Measurements from ENCODE around the gene RPS16.

RPS16 gene

DNA sequence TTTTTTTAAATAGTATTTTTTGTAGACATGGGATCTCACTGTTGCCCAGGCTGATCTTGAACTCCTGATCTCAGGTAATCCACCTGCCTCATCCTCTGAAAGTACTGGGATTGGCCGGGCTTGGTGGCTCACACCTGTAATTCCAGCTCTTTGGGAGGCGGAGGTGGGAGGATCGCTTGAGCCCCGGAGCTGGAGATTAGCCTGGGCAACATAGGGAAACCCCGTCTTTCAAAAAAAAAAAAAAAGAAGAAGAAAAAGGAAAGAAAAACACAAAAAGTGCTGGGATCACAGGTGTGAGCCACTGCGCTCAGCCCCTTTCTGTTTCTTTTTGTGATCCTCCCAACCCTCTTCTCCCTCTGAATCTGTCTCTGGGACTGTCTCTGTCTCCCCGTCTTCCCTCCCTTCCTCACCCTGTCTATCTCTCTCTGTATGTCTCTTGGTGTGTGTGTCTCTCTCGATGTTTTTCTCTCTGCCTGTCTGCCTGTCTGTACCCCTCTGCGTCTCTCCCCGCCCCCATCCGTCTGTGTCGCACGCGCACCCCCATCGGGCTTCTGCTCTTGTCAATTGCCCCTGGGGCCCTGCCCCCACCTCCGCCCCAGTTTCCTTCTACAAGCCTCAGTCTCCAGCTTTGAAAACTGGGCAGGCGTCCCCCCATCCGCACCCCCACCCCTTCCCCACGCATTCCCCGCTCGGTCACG, 29.6 kb downstream of the RPS16 start:
- peak in 1 of 2 donors; percentile 89 for DNase-seq

DNA sequence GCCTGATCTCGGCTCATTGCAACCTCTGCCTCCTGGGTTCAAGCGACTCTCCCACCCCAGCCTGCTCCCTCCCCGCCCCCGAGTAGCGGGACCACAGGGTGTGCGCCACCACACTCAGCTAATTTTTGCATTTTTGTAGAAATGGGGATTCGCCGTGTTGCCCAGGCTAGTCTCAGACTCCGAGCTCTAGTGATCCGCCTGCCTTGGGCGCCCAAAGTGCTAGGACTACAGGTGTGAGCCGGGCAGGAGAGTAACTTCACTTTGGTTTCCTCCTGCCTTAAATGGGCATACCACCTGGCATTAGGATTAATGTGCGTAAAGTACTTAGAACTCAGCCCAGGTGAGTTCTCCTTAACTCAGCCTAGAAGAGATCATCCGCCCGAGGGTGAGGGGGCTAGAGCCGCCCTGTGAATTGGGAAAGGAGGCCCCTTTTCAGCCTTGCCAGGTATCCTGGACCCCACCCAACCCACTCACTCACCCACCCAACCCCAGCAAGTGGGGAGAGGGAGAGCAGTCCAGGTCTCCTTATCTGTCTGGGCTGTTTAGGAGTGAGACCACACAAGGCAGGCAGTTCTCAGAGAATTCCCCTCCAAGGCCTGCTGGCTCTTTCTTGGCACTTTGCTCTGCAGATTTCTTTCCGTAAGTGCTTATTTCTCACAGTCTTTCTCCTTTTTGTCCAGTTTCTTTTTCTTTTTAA, 30.3 kb downstream of the RPS16 start:
- no peak for DNase-seq

DNA sequence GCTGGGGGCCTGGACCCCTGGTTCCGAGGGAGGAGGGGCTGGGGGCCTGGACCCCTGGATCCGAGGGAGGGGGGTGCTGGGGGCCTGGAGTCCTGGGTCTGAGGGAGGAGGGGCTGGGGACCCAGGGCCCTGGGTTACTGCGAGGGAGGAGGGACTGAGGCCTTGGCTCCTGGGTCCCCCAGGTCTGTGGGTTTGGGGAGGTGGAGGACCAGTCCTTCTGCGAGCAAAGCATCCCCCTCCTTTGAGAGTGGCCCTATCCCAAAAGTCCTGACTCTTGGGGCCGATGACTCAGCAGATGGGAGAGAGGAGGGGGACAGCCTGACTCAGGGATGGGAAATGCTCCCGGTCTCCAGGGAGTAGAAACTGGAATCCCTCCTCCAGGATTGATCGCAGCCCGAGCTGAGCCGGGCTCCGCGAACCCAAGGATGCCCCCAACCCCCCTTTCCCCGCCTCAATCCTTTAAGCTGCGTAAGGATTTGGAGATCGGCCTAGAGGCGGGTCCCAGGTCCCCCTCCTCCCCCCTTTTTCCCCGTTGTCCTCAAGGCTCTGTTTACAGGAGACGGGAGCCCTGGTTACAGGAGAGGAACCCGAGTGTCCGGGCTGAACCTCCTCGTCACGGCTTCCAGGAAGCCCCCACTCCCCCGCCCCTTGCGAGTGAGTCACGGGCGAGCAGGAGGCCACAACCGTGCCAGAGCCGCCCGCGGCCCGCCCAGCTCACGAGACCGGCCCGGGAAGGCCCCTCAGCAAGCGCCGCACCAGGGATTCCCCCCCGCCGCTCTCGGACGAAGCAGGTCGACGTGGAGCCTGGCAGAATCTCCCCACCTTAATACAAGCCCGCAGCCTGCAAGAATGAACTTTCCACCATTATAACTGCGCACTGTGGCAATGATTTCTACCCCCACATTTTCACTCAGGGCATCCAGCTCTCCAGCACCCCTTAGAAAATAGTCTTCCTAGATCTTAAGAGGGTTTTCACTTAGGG, 32.1 kb downstream of the RPS16 start:
- peak; percentile 86 to 96 for DNase-seq

DNA sequence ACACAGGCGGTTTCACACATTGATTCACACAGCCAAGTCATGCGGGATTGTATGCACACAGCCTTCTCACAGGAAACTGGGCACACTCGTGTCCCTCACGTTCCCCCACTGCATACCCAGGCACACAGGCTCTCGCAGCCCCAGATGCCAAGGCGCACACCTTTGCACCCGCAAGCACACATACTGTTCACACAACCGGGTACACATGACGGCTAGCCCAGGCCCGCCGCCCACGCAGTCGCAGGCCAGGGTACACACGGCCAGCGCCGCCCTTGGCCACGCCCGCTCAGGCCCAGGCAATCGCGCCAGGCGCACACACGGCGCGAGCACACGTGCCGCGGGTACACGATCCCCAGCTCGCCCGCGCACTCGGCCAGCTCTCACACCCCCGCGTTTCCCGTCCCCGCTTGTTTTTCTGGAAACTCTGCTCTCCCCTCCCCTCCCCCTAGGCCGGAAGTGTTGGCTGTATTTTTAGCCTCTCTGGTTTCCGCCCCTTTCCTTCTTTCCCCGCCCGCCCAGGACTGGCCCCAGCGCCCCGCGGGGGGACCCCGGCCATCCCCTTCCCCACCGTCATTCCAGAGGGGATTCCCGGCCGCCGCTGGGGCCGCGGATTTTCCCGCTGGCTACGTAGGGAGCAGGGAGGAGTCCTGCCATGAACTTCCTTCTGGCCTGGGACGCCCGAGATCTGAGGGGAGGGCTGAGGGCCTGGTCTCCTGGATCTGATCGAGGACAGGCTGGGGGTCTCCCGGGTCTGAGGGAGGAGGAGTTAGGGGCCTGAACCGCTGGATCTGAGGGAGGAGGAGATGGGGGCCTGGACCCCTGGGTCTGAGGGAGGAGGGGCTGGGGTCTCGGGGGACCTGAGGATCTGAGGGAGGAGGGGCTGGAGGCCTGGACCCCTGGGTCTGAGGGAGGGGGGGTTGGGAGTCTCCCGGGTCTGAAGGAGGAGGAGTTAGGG, 33.1 kb downstream of the RPS16 start:
- DNase-seq, result peak; percentile 79 to 95

DNA sequence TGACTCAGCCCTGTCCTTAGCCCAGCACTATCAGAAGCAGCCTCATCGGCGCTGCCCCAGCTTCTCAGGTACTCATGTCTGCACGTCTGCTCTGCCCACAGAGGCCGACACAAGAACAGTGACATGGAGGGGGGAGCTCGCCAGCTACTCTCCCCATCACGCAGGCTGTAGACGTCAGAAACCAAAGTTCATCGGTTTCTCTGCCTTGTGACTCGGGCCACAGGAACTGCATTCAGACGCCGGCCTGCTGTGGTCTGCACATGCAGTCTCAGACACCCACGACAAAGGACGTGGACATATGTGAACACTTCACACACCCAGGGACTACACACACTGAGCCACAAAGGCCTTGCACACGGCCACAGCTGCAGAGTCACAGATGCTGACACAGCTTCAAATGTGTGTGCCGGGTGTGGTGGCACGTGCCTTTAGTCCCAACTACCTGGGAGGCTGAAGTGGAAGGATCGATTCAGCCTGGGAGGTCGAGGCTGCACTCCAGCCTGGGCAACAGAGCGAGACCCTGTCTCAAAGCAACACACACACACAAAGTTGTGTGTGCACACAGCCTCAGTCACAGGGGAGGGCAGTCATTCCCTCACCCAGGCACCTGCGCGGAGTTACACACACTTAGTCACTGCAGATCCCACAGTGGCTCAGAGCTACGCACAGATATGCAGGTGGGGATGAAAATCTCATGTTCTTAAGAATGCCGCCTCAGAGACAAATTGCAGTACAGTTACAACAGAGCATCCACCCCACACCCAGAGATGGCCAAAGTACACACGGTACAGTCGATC, 34.0 kb downstream of the RPS16 start:
- no peak for DNase-seq

DNA sequence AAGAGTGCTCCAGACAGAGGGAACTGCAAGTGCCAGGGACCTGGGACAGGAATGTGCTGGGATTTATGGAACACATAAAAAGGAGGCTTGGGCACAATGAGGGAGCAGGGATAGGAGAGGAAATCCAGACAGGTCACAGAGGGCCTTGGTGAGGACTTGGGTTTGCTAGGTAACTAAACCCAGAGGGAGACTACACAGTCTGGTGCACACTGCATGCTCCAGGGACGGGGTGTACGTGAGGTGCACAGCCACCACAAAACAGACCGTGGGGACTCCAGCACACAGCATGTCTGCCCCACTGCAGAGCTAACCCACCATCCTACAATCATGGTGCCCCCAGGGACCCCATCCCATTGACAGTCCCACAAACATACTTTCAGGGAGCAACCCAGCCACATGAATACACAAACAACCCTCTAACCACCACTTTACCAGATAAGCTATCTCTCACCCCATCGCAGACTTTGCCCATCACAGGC, 34.6 kb downstream of the RPS16 start:
- DNase-seq, result no peak

DNA sequence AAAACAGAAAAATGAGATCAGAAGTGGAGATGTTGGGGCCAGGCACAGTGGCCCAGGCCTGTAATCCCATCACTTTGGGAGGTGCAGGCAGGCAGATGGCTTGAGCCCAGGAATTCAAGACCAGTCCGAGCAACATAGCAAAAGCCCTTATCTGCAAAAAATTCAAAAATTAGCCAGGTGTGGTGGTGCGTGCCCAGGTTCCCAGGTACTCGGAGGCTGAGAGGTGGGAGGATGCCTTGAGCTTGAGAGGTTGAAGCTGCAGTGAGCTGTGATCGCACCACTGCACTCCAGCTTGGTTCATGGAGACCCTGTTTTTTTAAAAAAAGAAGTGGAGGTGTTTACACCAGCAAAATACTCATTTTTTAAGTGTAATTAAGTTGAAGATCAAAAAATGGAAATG, 35.7 kb downstream of the RPS16 start:
- DNase-seq, result no peak

DNA sequence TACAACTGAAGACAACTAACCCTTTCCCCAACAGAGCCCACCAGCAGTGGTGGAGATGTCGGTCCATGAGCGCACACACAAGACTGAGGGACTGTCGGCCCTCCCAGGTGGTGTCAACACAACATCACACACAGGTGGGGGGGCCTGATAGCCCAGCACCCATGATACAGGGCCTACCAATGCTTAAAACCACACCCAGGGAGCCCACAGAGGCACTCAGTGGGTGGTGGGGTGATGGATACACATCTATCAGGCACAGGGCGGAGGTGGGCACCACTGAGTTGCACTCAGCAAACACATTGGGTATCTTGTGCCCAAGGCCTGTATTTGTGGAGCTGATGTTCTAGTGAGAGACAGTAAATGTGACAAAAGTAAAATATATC, 36.1 kb downstream of the RPS16 start:
- DNase-seq, result no peak

DNA sequence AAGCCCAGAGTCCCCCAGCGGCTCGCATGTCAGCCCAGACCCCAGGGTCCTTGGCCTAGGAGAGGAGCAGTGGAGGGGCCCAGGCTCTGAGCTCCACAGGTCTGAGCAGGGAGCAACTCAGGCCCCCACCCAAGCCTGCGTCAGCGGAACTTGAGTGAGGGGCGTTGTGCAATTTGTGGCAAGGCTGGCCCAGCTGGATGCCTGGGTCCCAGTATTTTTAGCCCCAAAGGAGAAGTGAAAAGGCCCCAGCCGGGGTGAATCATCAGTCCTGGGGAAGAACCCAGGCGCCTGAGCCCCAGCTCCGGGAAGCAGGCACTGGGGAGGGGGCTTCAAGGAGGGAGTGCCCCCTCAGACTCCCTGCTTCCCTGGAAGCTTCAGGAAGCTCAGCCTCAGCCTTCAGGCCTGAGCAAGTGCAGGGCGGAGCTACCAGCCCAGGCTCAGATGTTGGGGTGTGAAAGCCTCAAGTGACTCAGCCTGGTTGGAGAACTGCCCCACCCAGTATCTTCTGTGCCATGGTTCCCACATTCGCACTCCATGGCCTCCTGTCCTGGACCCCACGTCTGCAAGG, 37.4 kb downstream of the RPS16 start:
- DNase-seq, result peak; percentile 64 to 83

DNA sequence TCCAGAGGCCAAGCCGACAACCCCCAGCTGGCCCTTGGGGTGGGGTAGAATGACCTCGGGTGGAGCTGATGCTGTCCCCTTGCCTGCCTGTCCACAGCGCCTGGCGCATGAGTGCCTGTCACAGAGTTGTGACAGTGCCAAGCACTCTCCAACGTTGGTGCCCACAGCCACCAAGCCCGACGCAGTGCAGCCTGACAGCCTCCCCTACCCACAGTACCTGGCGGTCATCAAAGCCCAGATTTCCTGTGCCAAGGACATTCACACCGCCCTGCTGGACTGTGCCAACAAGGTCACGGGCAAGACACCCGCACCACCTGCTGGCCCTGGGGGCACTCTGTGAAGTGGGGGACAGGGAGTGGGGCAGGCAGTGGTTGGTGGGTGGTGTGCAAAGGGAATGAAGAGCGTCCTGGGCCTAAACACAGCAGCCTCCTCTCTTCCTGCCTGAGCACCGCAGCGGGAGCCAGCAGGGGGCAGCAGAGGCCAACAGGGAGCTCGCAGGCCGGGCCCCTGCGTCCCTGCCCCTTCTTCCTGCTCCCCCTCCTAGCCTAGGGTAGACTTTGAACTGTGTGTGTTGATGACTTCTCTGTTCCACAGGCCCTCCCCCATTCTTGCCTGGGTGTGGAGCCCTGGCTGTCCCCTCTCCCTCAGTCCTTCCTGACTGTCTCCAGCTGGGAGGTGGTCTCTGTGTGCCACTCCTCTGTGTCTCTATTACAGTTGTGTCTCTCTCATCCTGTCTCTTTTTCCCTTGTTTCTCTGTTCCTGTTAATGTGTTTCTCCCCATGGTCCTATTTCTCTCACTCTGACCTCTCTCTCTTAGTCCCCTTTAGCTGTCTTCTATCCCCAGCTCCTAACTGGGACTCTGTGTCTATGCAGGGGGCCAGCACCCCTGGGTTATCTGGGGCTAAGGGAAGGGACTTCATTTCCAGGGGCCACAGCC, 38.1 kb downstream of the RPS16 start:
- DNase-seq, result peak; percentile 83 to 90

DNA sequence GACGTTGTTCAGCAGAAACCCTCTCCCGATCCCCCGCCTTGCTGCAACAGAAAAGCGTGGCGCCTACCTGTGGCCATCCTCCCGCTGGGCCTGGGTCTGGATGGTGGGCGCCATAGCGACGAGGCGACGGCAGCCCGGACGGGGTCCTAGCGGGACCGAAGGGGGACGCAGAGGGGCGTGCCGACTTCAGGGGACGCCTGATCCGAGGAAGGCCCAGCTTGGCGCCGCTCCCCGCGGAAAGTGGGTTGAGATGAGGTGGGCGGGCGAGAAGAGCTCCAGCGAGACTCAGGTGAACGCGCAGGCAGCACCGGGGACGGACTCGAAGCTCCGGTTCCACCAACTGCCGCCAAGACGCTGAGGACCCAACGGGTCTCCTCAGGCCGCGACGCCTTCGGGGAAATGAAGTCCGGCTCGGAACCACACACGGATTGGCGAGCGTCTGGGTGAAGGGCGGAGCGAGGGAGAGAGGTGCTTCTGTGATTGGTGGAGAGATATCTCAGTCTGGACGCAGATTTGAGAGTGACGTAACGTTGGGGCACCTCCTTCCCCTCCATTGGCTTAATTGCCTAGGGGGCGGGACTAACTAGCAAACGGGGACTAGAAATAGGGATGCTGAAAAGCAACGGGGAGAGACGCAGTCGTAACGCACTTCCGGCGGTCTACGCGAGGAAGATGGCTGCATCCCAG, 44.9 kb downstream of the RPS16 start, which contains the start of the genes MED29 and PAF1:
Gene MED29, plus strand, starts transcription at position 628 of the 687 bp plus-strand sequence. Its CDS starts 45 bp downstream, at position 673.
Gene PAF1, minus strand, starts transcription at position 356 of the 687 bp plus-strand sequence. Its CDS starts 242 bp downstream, at position 114.
- peak in 1 of 2 donors; percentile 100 for DNase-seq

DNA sequence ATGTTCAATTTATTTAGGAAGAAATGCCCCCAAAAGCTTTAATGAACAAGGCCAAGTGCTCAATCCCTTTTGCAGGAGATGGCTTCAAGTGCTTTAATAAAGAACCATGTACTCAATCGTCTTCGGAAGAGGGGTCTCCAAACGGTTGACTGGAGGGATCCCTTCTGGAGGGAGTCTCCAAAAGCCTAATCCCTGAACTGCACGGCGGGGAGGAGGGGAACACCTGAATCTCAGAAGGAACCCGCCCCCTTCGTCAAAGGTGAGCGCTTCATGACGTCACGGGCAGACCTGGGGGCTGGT, 45.3 kb downstream of the RPS16 start:
- DNase-seq, result no peak

DNA sequence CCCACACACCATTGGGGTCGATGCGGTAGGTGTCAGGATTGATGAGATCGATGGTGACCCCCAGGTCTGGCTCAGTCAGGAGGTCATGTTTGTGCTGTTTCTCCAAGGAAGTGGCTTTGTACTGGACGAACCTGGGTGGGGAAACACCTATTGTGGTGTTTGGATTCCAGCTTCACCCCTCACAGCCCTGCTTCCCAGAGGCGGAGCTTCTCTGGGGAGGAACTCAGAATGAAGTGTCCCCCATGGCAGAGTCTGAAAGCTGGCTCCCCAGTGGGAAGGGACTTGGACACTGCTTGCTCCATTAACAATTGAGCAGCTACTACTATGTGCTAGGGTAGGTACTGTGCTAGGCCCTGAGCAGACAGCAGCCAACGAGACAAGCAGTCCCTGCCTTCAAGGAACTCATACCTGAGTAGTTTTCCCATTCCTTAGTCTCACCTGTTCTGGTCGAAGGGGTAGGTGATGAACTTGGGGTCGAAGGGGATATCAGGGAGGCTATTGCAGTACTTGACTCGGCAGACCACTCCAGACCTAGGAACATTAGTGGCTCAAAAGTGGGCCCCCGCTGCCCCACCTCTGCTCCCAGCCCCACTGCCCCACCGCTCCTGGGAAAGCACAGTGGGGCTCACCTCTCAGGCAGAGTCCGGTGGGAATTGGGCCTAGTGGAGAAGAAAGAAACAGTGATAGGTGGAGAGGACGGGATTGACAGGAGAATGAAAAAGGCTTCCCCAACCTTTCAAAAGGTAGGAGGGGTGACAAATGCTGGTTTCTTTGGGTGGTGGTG, 45.9 kb downstream of the RPS16 start:
- DNase-seq, result no peak

DNA sequence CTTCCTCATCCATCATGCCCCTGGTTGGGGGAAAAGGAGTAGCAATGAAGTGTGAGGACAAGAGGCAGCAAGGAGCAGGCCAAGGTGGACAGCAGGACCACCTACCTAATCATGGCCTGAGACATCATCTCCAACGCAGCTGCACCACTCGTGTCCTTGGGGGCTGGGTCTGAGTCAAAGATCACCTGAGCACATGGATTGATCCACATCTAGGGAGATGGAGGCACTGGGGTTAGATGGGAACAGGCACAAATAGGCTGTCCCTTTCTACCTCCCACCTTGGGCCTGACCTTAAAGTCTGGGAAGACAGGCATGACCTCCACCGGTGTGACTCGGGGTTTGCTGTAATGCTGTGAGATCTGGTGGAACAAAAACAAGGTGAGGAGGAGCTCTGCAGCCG, 47.1 kb downstream of the RPS16 start:
- DNase-seq, result no peak

DNA sequence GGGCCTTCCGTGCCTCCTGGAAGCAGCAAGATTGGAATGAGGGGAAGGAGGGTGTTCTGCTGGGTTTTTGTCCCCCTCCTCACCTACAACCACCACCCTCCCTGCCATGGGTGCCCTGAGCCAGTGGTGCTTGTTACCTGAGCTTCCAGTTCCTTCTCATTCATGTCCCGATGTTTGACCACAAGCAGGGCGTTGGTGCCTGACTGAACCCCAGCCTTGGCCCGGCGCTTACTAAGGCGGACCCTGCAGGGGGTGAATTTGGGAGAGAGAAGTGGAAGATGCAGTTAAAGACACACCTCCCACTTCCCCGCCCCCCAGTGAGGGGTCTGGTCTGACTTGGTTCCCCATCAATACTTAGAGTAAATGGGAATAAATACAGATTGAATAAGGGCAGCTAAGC, 49.2 kb downstream of the RPS16 start:
- no peak for DNase-seq

DNA sequence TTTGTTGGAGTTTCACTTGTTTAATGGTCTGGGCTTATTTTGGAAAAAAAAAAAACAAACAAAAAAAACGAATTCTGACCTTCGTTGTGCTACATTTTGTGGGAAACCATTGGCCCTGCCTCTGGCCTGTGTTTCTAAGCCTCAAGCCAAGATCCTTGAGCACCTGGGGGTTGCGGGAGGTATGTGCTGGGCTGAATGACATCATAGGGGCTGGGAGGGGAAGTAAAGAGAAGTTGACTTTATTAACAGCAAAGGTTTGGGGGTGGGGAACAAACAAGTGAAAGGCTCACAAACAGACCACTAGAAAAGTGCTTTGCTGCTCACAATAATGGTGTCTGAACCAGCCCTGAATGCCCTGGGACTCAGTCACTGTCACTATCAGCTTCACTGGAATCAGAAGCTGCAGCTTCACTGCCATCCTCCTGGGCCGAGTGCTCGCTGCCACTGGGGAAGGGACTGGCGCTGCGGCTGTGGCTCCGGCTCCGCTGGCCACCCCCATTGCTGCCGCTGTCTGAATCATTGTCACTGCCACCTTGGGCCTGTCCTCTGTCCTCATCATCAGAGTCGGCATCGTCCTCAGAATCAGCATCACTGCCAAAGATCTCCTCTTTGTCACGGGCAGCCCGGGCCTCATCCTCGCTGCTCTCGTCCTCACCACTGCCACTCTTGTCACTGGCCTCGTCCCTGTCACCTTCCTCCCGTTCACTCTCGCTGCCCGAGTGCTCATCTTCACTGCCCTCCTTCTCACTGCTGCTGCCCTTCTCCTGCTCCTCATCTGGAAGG, 49.9 kb downstream of the RPS16 start:
- no peak for DNase-seq

DNA sequence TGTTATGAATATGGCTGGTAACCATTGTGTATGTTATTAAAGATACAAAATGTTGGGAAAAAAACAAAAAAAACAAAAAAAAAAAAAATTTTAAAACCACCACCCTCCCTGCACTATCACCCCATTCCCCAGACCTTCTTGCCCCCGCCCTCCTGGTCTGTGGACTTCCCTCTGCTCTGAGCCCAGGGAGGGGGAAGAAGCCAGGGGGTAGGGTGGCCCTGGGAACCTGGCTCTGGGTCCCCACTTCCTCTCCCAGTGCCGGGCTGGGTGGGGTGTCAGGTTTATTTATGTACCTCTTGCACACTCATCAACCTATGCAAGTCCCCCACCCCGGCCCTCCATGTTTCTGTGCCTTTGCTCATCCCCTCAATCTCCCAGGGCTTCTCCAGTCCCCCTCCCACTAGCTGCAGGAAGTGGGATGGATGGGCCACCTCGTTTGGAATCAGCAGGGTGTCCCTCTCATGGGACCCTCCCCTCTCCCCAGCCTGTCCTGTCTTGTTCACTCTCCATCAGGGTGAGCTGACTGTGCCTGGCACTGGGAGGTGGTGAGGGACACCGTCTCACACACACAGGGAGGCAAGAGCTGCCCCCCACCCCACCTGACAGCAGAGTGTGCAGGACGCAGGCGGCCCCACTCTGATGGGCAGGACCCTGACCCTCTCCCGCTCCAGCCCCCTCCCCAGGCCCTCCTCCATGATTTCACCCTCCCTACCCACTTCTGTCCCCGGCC, 50.7 kb downstream of the RPS16 start:
- no peak for DNase-seq

All from bone marrow (tissue), 2 donors.